K562 (cell line): ENCODE data around the gene NOPCHAP1. TPM values are rescaled to one million over a fixed set of nuclear protein-coding genes. Genes with fewer than 3 reads are reported as not detected.

Experiments
- ATAC-seq: fragments of 200-7000 bp; cut with Tn5 transposase; 3 replicates; pipeline ENCODE4 v1.9.1; 2020; ENCODE audit warnings: moderate library complexity
- BruUV-seq: library from RNA; stranded (reverse); fragments of 400-500 nt; replicated peaks from 2 replicates; lab custom pipeline; 2021; lab: Mats Ljungman, UMichigan
- CTCF ChIA-PET: fragments of 300-600 bp; formaldehyde crosslinking; extraction: SDS; loops from one replicate; lab custom pipeline; 2021; ENCODE audit warnings: low intra/inter-chr PET ratio; lab: Yijun Ruan, JAX
- POLR2A ChIA-PET: fragments of 300-600, 350-650 bp; sonication (Branson Sonifier 250); formaldehyde crosslinking; extraction: SDS; loops from one replicate; lab custom pipeline; 2021; ENCODE audit warnings: antibody characterized with exemption, inconsistent platforms; lab: Yijun Ruan, JAX
- DNase-seq, 4 experiments: peaks; one replicate each; pipeline versions ENCODE4 v3.0.0 to v3.0.0-alpha.2; 2011 to 2018; ENCODE audit warnings: low spot score in 3 of 4, mixed read lengths in 3 of 4; ENCODE audit errors: extremely low read depth in 1 of 4
- FAIRE-seq: peaks from 2 replicates; lab custom pipeline; 2011; peaks lifted over from hg19 to GRCh38; lab: Jason Lieb, UNC
- H2AFZ ChIP-seq: 2 replicates; pipeline ENCODE4 v1.6.0; 2011; ENCODE audit warnings: low read depth, low read length, control low read depth, inconsistent platforms
- H3K27ac ChIP-seq: fragments of 200-600 bp; 3 replicates; pipeline ENCODE4 v1.8.0; 2011; ENCODE audit warnings: low read depth, mild to moderate bottlenecking, control low read depth, inconsistent platforms, low read length, moderate library complexity, mixed read lengths; ENCODE audit errors: extremely low read depth
- H3K27me3 ChIP-seq, 2 experiments: fragments of 300-600 bp in 1 of 2; 2 replicates in 1 of 2; 3 replicates in 1 of 2; pipeline versions ENCODE4 v1.6.0 to v1.8.0; 2011; ENCODE audit warnings: inconsistent platforms in 2 of 2, low read length in 2 of 2, mild to moderate bottlenecking in 1 of 2, mixed read lengths in 1 of 2, moderate library complexity in 1 of 2; ENCODE audit not compliant: control insufficient read depth in 2 of 2, insufficient read depth in 2 of 2
- H3K36me3 ChIP-seq: fragments of 300-600 bp; 3 replicates; pipeline ENCODE4 v1.8.0; 2011; ENCODE audit warnings: mild to moderate bottlenecking, low read length, inconsistent platforms; ENCODE audit not compliant: control insufficient read depth, insufficient read depth
- H3K4me1 ChIP-seq, 2 experiments: fragments of 200-600 bp in 1 of 2; replicated peaks in 1 of 2; 2 replicates in 1 of 2; 3 replicates in 1 of 2; pipeline versions ENCODE4 v1.5.1 to v1.8.0; 2011; ENCODE audit warnings: inconsistent platforms in 2 of 2, low read length in 2 of 2, mild to moderate bottlenecking in 1 of 2, mixed read lengths in 1 of 2, moderate library complexity in 1 of 2; ENCODE audit not compliant: control insufficient read depth in 2 of 2, insufficient read depth in 2 of 2
- H3K4me2 ChIP-seq: 2 replicates; pipeline ENCODE4 v1.6.1; 2011; ENCODE audit warnings: low read length, control low read depth, inconsistent platforms, mixed read lengths; ENCODE audit not compliant: insufficient read depth
- H3K4me3 ChIP-seq: fragments of 200-600 bp; sonication (generic), shearing (Covaris generic); 2 replicates; pipeline ENCODE4 v1.5.1; 2016; ENCODE audit warnings: control low read depth, inconsistent platforms
- H3K79me2 ChIP-seq: fragments of 200-600 bp; 3 replicates; pipeline ENCODE4 v1.8.0; 2011; ENCODE audit warnings: low read length, inconsistent platforms; ENCODE audit not compliant: control insufficient read depth, insufficient read depth
- H3K9ac ChIP-seq, 2 experiments: 2 replicates each; pipeline versions ENCODE4 v1.6.0 to v1.6.1; 2011; ENCODE audit warnings: low read depth in 2 of 2, low read length in 2 of 2, control low read depth in 1 of 2, inconsistent platforms in 1 of 2, mild to moderate bottlenecking in 1 of 2, mixed read lengths in 1 of 2; ENCODE audit not compliant: insufficient read depth in 1 of 2
- H3K9me1 ChIP-seq: one replicate; pipeline ENCODE4 v1.6.0; 2011; ENCODE audit warnings: inconsistent platforms, mild to moderate bottlenecking, low read length, moderate library complexity; ENCODE audit not compliant: control insufficient read depth, insufficient read depth
- H3K9me3 ChIP-seq: replicated peaks from 2 replicates; pipeline ENCODE4 v1.5.1; 2011; ENCODE audit warnings: low read depth, low read length, inconsistent platforms; ENCODE audit not compliant: control insufficient read depth, insufficient read depth
- H4K20me1 ChIP-seq: replicated peaks from 2 replicates; pipeline ENCODE4 v1.6.1; 2011; ENCODE audit warnings: low read length, inconsistent platforms, mixed read lengths; ENCODE audit not compliant: control insufficient read depth, insufficient read depth
- CBX8 ChIP-seq: fragments of 200-600 bp; sonication (generic); IDR thresholded peaks from 2 replicates; pipeline ENCODE4 v1.6.1; 2012; ENCODE audit warnings: borderline replicate concordance, mixed run types, low read depth, mild to moderate bottlenecking, moderate library complexity, mixed read lengths, low read length, control low read depth, inconsistent platforms; ENCODE audit not compliant: poor library complexity, severe bottlenecking; ENCODE audit errors: extremely low read depth
- JUND ChIP-seq, 2 experiments: IDR thresholded peaks; 2 replicates in 1 of 2; 3 replicates in 1 of 2; pipeline ENCODE4 v1.6.1; 2011; ENCODE audit warnings: borderline replicate concordance in 2 of 2, low read depth in 2 of 2, low read length in 2 of 2, improper control_type of control experiment in 1 of 2, missing biosample characterization in 1 of 2, missing genetic modification characterization in 1 of 2, missing genetic modification reagents in 1 of 2
- WGBS: fragments of 100-300 bp; shearing (Covaris generic); methylation state at CpG from one replicate; pipeline ENCODE4 v1.1.6; 2016; ENCODE audit warnings: low coverage, mixed read lengths; ENCODE audit not compliant: insufficient coverage; ENCODE audit errors: missing lambda C conversion rate; 5-methylcytosine and 5-hydroxymethylcytosine counted together
- in situ Hi-C: fragments of 300-500 bp; cut with MboI; formaldehyde crosslinking; loops from 4 replicates; pipeline ENCODE4 v1.15.0; 2018; ENCODE audit warnings: inconsistent platforms, mixed read lengths
- intact Hi-C: fragments of 100-400 bp; cut with micrococcal nuclease; formaldehyde crosslinking; loops from 2 replicates; pipeline ENCODE4 v1.14.2; 2022
- polyA plus RNA-seq, 8 experiments: library from polyadenylated mRNA; depleted of rRNA in 4 of 8; stranded (reverse) in 5 of 8; unstranded in 3 of 8; fragments of >200 nt; fragmentation: Nextera tagmentation in 2 of 8; fragmentation: Illumina TruSeq in 1 of 8; extraction: Ambion mirVana in 2 of 8; extraction: Trizol in 1 of 8; gene quantifications; 2 replicates each; pipeline versions ENCODE4 v1.2.1 to v1.2.3, GENCODE V29; 2011 to 2014; ENCODE audit warnings: inconsistent platforms in 1 of 8, missing spikeins in 1 of 8
- total RNA-seq, 7 experiments: library from RNA; depleted of rRNA in 6 of 7; stranded (reverse); fragments of >200 nt in 6 of 7; fragmentation: Illumina TruSeq in 2 of 7; extraction: Trizol in 2 of 7; gene quantifications; 2 replicates each; pipeline versions ENCODE4 v1.2.1 to v1.2.3, GENCODE V29; 2011 to 2021; ENCODE audit warnings: low replicate concordance in 1 of 7

NOPCHAP1 gene
- total and polyA plus RNA-seq, 9 of the 15 experiments (the other 6 are each of a cell fraction or from before 2014, with no cell fraction given): 19.4 to 108 (median 33.4) TPM

DNA sequence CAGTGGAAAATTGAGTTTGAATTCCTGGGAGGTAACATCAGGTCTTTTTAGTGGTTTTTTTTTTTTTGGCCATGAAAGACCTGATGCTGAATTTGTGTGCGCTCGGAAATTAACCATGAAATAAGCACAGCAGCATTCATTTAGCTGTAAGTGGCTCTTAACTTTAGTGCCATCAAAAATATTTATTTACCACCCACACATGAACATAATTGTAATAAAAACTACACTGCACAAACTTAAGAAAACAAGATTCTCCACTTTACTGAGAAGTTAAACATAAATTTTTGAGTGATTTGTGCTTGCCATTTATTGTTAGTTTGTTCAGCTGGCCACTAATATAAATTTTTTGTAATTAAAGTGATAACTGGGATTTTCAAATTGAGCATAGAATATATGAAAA is 30.4 kb upstream of the NOPCHAP1 start:
- Histone ChIP-seq H3K79me2 (no peaks in the 10 kb centered on the region), H3K36me3 (no peaks in the 10 kb centered on the region), H3K9me1 (no peaks in the 10 kb centered on the region), H3K9me3 (no peaks in the 10 kb centered on the region), H3K4me3 (no peak overlapping the region), H3K4me2 (no peak overlapping the region), H4K20me1 (no peaks in the 10 kb centered on the region), H3K4me1 (peaks cover 18% of the 10 kb centered on the region in 2 experiments; a peak in 4 of 5 replicates), H3K9ac (no peak overlapping the region), H3K27me3 (peaks cover 14 to 27% of the 10 kb centered on the region in 2 experiments), H3K27ac (no peak overlapping the region), H2AFZ (no peak overlapping the region)
- in situ Hi-C loops (no loop called here), intact Hi-C loops (loop anchor here (10.0 kb wide), 1 partner anchor 571 kb away; no protein-coding TSS in a partner anchor)
- no peak for ATAC-seq
- ChIA-PET POLR2A (no interaction called here), CTCF (no interaction called here)
- no peak for DNase-seq
- FAIRE-seq: no peak
- no TSS peak for BruUV-seq
- TF ChIP-seq JUND (IDR thresholded peaks at IDR 0.05; ENCODE audit: borderline replicate concordance, low read depth, low read length): no peak
- no peak for TF ChIP-seq JUND (tag; IDR thresholded peaks at IDR 0.05; ENCODE audit: borderline replicate concordance, low read depth, low read length)
- peak; percentile 32 for TF ChIP-seq CBX8
- WGBS: 15% methylated on average over 2 of the region's 2 CpGs
